Mucosa of descending colon (tissue), 3 donors: Measurements from ENCODE around the gene ROMO1. TPM values are rescaled to one million over a fixed set of nuclear protein-coding genes. Genes with fewer than 3 reads are reported as not detected.
"Not testable (repeated sequence)": the region's sequence is repeated elsewhere in the genome, so short reads cannot be mapped to it uniquely, and the experiment has no call there.

Source experiments
- ATAC-seq: fragments of 200-7000 bp; cut with Tn5 transposase; one replicate; pipeline ENCODE4 v1.9.1; 2020; ENCODE audit warnings: mild to moderate bottlenecking, moderate library complexity
- DNase-seq, 3 donors: peaks; one replicate each; pipeline ENCODE4 v3.0.0-alpha.2; 2020
- H3K36me3 ChIP-seq: fragments of 200-600 bp; one replicate; pipeline ENCODE4 v1.8.0; 2021; ENCODE audit warnings: low read depth, mild to moderate bottlenecking
- H3K4me1 ChIP-seq: fragments of 200-600 bp; one replicate; pipeline ENCODE4 v1.8.0; 2021; ENCODE audit warnings: low read depth, mild to moderate bottlenecking
- H3K4me3 ChIP-seq: fragments of 200-600 bp; one replicate; pipeline ENCODE4 v1.8.0; 2021; ENCODE audit warnings: mild to moderate bottlenecking
- H3K9me3 ChIP-seq: fragments of 200-600 bp; one replicate; pipeline ENCODE4 v1.8.0; 2021; ENCODE audit warnings: mild to moderate bottlenecking
- CTCF ChIP-seq: fragments of 200-600 bp; IDR thresholded peaks from one replicate; pipeline ENCODE4 v1.8.0; 2022; ENCODE audit warnings: antibody characterized with exemption, mild to moderate bottlenecking
- intact Hi-C, 2 donors: fragments of 100-400 bp; cut with DNase I in 1 of 2; cut with micrococcal nuclease in 1 of 2; formaldehyde crosslinking; loops; one replicate each; pipeline versions ENCODE4 v1.11.0 to v1.11.1; 2022; cut with DNase I, micrococcal nuclease
- total RNA-seq, 3 donors: library from RNA; stranded (reverse); fragmentation: NEBNext Ultra II Directional in 2 of 3; extraction: Animal tissue kit (Norgen Biotek cat#: 25700) in 2 of 3; gene quantifications; one replicate each; pipeline versions ENCODE4 v1.2.1 to v1.2.4, GENCODE V29; 2021 to 2023
- donor health status: DM: no; HTN: no; CAD: no; lungs with moderate emphysema.
- donor health status: DM: no; HTN: no; CAD: no.
- donor health status: DM: no; HTN: yes; CAD: no.

The ROMO1 gene
- total RNA-seq, 3 donors from 2014 or later, result 112 to 147 (median 137) TPM

- Histone ChIP-seq H3K4me1 (peaks cover 20% of the 10 kb centered on the region), H3K36me3 (peaks cover 12% of the 10 kb centered on the region), H3K4me3 (peak overlapping the region; percentile 87), H3K9me3 (no peaks in the 10 kb centered on the region)
- intact Hi-C loops, result no loop called here
- ATAC-seq (peak; percentile 22), DNase-seq (peak in 1 of 3 donors; percentile 17)
- TF ChIP-seq CTCF, result no peak
Observed at GRCh38 chr20:35742741-35743523, 43.7 kb downstream of the ROMO1 start.

GRCh38 chr20:35743693-35744491 is 44.7 kb downstream of the ROMO1 start:
- H3K4me1 ChIP-seq, result peaks cover 13% of the 10 kb centered on the region
- no peak for TF ChIP-seq CTCF
- intact Hi-C loops, result no loop called here
- peaks cover 6% of the 10 kb centered on the region for H3K36me3 ChIP-seq
- H3K4me3 ChIP-seq, result no peak overlapping the region
- ATAC-seq (no peak), DNase-seq (peak; percentile 26 to 62 (median 43))
- H3K9me3 ChIP-seq, result no peaks in the 10 kb centered on the region

- DNase-seq, H3K9me3 ChIP-seq, ATAC-seq, H3K36me3 ChIP-seq, H3K4me3 ChIP-seq, intact Hi-C loops: not testable (repeated sequence)
- H3K4me1 ChIP-seq, result peaks cover 11% of the 10 kb centered on the region
Observed at GRCh38 chr20:35744492-35744841, 45.3 kb downstream of the ROMO1 start.

Other genes starting within 250 kb of the ROMO1 start
- gene CEP250, start 243.8 kb upstream of the ROMO1 start, total RNA-seq, result 10 to 100 TPM; 18.1 to 37.8 (median 27.3) TPM
- gene C20orf173, start 169.8 kb upstream of the ROMO1 start, total RNA-seq, result not detected
- 100 to 1,000 TPM; 194 to 283 (median 206) TPM for gene ERGIC3, start 157.3 kb upstream of the ROMO1 start, total RNA-seq
- 1 to 10 TPM; 3.5 to 5.9 (median 4.1) TPM for gene SPAG4, start 83.6 kb upstream of the ROMO1 start, total RNA-seq
- 100 to 1,000 TPM; 117 to 188 (median 128) TPM for gene CPNE1, start 34.5 kb upstream of the ROMO1 start, total RNA-seq
- 10 to 100 TPM; 68.3 to 72.5 (median 70.6) TPM for gene RBM12, start 34.5 kb upstream of the ROMO1 start, total RNA-seq
- 10 to 100 TPM; 31.2 to 42.8 (median 32.1) TPM for gene NFS1, start 53 bp upstream of the ROMO1 start, total RNA-seq
- gene RBM39, start 42.9 kb downstream of the ROMO1 start, total RNA-seq, result 100 to 1,000 TPM; 226 to 303 (median 300) TPM
- gene PHF20, start 72.6 kb downstream of the ROMO1 start, total RNA-seq, result 10 to 100 TPM; 23.3 to 61.1 (median 28.5) TPM